ENCODE results near the gene ITGAX.

Gene ITGAX

DNA sequence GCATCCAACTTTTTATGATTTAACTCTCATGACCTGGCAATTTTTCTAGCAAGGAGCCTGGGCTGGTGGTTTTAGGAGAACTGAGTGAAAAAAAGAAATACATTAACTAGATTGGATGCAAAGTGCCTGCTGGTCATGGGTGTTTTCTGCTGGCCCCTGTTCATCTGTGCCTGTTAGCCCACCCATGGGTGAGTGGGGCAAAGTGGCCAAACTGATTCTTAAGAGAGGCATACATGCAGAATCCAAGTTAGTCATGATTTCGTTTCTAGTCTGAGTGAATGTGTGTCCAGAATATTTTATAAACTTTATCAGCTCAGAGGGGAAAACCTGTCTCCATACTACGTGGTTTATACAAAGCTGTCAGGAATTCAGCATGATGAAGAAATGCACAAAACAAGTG, 33.6 kb downstream of the ITGAX start:
- no peak overlapping the region for H3K4me3 ChIP-seq (ENCODE audit: low read depth, low read length)
- TF ChIP-seq, protein P1, sequence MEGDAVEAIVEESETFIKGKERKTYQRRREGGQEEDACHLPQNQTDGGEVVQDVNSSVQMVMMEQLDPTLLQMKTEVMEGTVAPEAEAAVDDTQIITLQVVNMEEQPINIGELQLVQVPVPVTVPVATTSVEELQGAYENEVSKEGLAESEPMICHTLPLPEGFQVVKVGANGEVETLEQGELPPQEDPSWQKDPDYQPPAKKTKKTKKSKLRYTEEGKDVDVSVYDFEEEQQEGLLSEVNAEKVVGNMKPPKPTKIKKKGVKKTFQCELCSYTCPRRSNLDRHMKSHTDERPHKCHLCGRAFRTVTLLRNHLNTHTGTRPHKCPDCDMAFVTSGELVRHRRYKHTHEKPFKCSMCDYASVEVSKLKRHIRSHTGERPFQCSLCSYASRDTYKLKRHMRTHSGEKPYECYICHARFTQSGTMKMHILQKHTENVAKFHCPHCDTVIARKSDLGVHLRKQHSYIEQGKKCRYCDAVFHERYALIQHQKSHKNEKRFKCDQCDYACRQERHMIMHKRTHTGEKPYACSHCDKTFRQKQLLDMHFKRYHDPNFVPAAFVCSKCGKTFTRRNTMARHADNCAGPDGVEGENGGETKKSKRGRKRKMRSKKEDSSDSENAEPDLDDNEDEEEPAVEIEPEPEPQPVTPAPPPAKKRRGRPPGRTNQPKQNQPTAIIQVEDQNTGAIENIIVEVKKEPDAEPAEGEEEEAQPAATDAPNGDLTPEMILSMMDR (conservative IDR thresholded peaks at IDR 0.05; ENCODE audit: low read depth, low read length) = no peak

DNA sequence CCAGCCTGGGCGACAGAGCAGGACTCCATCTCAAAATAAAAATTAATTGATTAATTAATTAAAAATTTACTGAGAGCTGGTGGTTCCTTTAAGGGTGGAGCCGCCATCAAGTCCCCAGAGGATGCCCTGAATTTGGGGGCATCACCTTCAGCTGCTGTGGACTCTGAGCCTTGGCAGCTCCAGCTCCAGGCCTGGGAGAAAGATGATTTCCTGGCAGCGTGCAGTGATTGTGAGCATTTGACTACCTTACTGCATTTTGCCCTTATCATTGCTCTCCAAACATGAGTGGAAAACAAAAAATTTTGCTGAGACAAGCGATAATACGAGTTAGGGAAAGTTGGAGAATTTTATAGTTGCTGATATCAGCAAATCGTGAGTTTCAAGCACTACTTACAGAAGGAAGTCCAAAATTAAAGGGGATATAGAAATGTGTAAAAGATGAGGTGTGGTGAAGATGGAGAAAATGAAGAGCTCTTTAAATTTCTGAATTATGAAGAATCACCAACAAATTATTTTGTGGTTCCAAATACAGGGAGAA, 35.6 kb downstream of the ITGAX start:
- TF ChIP-seq, protein P1 (conservative IDR thresholded peaks at IDR 0.05; ENCODE audit: low read depth, low read length) = no peak
- DNase-seq (ENCODE audit: low read depth) = no peak
- H3K4me3 ChIP-seq (ENCODE audit: low read depth, low read length) = no peak overlapping the region

More for the DNA sequence above, 33.6 kb downstream of the ITGAX start:
- no peak for DNase-seq (ENCODE audit: low read depth)

DNA sequence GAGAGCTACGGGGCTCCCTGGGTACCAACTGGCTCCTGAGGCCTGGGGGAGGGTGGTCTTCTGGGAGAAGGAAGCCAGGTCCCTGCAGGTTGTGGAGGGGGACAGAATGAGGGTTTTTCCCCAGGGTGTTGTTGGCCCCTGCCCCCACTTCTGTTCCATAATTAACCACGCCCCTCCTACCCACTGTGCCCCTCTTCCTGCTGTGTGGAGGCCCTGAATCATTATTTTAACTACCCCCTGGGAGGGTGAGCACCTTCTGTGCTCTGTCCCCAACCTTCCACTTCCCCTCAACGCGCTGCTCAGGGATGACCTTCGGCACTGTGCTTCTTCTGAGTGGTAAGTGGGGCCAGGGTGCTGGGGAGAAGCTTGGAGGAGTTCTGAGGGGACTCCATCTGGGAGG, 38.1 kb downstream of the ITGAX start, which contains the start of gene ITGAD:
TSS of gene ITGAD (plus strand) at position 280 of the 400 bp plus-strand sequence. CDS start at position 306, 26 bp downstream.
- no peak for DNase-seq (ENCODE audit: low read depth)
- TF ChIP-seq, protein P1 (conservative IDR thresholded peaks at IDR 0.05; ENCODE audit: low read depth, low read length) = no peak
- H3K4me3 ChIP-seq (ENCODE audit: low read depth, low read length) = no peak within 1 kb of the TSS

DNA sequence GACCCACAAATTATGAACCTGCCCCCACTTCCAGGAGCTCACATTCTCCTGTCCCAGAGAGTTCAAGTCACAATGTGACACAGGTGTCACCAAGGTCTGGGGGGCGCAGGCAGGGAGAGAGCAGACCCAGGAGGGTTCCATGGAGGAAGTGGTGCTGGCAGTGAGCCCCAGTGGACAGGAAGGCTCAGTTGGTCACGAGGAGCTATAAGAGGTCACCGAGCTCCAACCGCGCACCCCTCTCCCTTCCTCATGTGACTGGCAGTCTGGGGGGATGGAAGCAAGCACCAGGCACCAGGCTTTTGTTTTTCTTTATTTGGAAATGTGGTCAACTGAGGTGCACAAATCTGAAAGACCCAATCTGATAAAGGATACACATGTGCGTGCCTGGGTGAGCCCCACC, 40.7 kb downstream of the ITGAX start:
- TF ChIP-seq, protein P1 (conservative IDR thresholded peaks at IDR 0.05; ENCODE audit: low read depth, low read length) = no peak
- H3K4me3 ChIP-seq (ENCODE audit: low read depth, low read length) = no peak overlapping the region
- no peak for DNase-seq (ENCODE audit: low read depth)

DNA sequence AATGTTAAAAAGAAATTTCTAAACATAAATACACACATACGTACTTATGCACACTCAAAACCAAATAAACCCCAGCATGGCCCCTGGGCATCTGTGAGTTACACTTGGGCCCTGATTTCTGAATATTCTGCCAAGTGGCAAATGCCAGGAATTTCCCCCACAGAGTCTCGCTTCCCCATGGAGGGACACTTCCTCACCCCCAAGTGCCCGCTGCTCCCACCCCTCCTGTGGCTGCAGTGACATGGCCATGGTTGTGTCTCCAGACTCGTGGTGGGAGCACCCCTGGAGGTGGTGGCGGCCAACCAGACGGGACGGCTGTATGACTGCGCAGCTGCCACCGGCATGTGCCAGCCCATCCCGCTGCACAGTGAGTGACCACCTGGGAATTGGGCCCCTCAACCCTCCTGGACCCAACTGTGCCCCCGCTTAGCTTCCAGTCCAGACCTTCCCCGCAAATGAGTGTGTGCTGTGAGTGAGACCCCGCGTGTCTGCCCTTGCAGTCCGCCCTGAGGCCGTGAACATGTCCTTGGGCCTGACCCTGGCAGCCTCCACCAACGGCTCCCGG, 42.2 kb downstream of the ITGAX start:
- TF ChIP-seq, protein P1 (conservative IDR thresholded peaks at IDR 0.05; ENCODE audit: low read depth, low read length) = no peak
- no peak overlapping the region for H3K4me3 ChIP-seq (ENCODE audit: low read depth, low read length)
- DNase-seq (ENCODE audit: low read depth) = no peak

DNA sequence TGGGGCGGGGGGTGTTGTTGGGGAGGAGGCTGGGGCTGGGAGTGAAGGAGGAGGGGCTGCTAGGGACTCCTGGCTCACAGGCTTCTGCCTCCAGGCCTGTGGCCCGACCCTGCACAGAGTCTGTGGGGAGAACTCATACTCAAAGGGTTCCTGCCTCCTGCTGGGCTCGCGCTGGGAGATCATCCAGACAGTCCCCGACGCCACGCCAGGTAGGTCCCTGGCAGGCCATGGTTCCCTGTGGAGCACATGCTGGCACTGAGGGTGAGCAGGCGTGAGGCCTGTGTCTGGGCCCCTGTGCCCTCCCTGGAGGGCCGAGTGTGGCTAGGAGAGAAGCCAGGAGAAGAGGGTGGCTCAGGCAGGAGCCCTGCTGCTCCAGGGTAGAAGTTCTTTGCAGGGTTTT, 42.7 kb downstream of the ITGAX start:
- H3K4me3 ChIP-seq (ENCODE audit: low read depth, low read length) = no peak overlapping the region
- TF ChIP-seq, protein P1 (conservative IDR thresholded peaks at IDR 0.05; ENCODE audit: low read depth, low read length) = no peak
- DNase-seq (ENCODE audit: low read depth) = no peak

DNA sequence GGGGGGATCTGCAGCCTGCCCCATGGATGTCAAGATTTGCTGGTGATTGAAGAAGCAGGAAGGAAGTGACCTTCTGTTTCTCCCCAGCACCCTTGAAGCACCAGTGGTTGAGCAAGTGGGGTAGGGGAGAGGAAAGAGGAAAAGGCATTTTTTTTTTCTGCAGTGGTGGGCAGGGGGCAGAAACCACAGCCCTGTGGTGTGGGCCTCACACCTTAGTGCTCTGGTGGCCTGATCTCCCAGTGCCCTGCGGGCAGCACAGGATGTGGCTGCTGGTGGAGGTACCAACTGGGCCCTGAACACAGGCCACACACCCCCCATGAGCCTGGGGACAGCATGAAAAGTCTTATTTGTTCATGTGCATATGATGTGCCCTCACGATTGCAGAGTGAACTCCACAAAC, 45.2 kb downstream of the ITGAX start:
- no peak for DNase-seq (ENCODE audit: low read depth)
- no peak overlapping the region for H3K4me3 ChIP-seq (ENCODE audit: low read depth, low read length)
- TF ChIP-seq, protein P1 (conservative IDR thresholded peaks at IDR 0.05; ENCODE audit: low read depth, low read length) = no peak

Measured in choroid plexus epithelial cell (primary cell).